HepG2 (cell line): ENCODE data around the gene CYP27A1. TPM values are rescaled to one million over a fixed set of nuclear protein-coding genes. Genes with fewer than 3 reads are reported as not detected.

ENCODE experiments used
- AGO2 ChIP-seq: fragments of 200-400 bp; formaldehyde crosslinking; optimal IDR thresholded peaks from 2 replicates; pipeline ENCODE3; 2017; ENCODE audit warnings: mild to moderate bottlenecking, low read depth, low read length, moderate library complexity
- AKAP8 ChIP-seq: sonication (generic); formaldehyde crosslinking; IDR thresholded peaks from 2 replicates; pipeline ENCODE4 v1.5.1; 2020; ENCODE audit warnings: mild to moderate bottlenecking, missing genetic modification reagents
- CBFB ChIP-seq: sonication (generic); formaldehyde crosslinking; IDR thresholded peaks from 2 replicates; pipeline ENCODE4 v1.4.0; 2020; ENCODE audit warnings: missing genetic modification reagents
- CBX5 ChIP-seq: sonication (generic); formaldehyde crosslinking; IDR thresholded peaks from 2 replicates; pipeline ENCODE4 v1.4.0; 2020; ENCODE audit warnings: missing genetic modification reagents, borderline replicate concordance
- FOXP1 ChIP-seq, 2 experiments: fragments of 450-650 bp in 1 of 2; IDR thresholded peaks; 2 replicates each; pipeline ENCODE4 v1.6.1; 2017 to 2018; ENCODE audit warnings: antibody characterized with exemption in 1 of 2
- GATAD1 ChIP-seq: IDR thresholded peaks from 2 replicates; pipeline ENCODE4 v1.6.1; 2016; ENCODE audit warnings: missing genetic modification reagents, missing compliant biosample characterization
- HDAC1 ChIP-seq: sonication (generic); formaldehyde crosslinking; IDR thresholded peaks from 2 replicates; pipeline ENCODE4 v1.5.1; 2020; ENCODE audit warnings: mild to moderate bottlenecking, missing genetic modification reagents
- KAT8 ChIP-seq: IDR thresholded peaks from 2 replicates; pipeline ENCODE4 v1.6.1; 2016; ENCODE audit warnings: missing genetic modification reagents, missing compliant biosample characterization
- KDM6A ChIP-seq: IDR thresholded peaks from 2 replicates; pipeline ENCODE4 v1.6.1; 2016; ENCODE audit warnings: low read depth
- MED1 ChIP-seq: sonication (generic); formaldehyde crosslinking; IDR thresholded peaks from 2 replicates; pipeline ENCODE4 v1.4.0; 2020; ENCODE audit warnings: missing genetic modification reagents
- MTF2 ChIP-seq: sonication (generic); formaldehyde crosslinking; IDR thresholded peaks from 2 replicates; pipeline ENCODE4 v1.5.0; 2020; ENCODE audit warnings: missing genetic modification reagents, borderline replicate concordance
- REST ChIP-seq, 2 experiments: IDR thresholded peaks; 2 replicates each; pipeline ENCODE4 v1.6.1; 2011 to 2012; ENCODE audit warnings: low read length in 2 of 2, borderline replicate concordance in 1 of 2, low read depth in 1 of 2, mild to moderate bottlenecking in 1 of 2, moderate library complexity in 1 of 2
- SMYD3 ChIP-seq: sonication (generic); formaldehyde crosslinking; IDR thresholded peaks from 2 replicates; pipeline ENCODE4 v1.8.1; 2023; ENCODE audit warnings: mild to moderate bottlenecking, missing genetic modification reagents
- SP2 ChIP-seq: sonication (generic); formaldehyde crosslinking; IDR thresholded peaks from 2 replicates; pipeline ENCODE4 v1.5.1; 2020; ENCODE audit warnings: mild to moderate bottlenecking, missing genetic modification reagents
- SRF ChIP-seq: IDR thresholded peaks from 2 replicates; pipeline ENCODE4 v1.6.1; 2011; ENCODE audit warnings: mild to moderate bottlenecking, low read depth, low read length, moderate library complexity
- SRSF9 ChIP-seq: fragments of 200-400 bp; formaldehyde crosslinking; IDR thresholded peaks from 2 replicates; pipeline ENCODE4 v1.6.1; 2018; ENCODE audit warnings: borderline replicate concordance, mild to moderate bottlenecking, low read depth, low read length; ENCODE audit not compliant: insufficient read depth, poor library complexity, severe bottlenecking
- STAG1 ChIP-seq: sonication (generic); formaldehyde crosslinking; IDR thresholded peaks from 2 replicates; pipeline ENCODE4 v1.4.0; 2020; ENCODE audit warnings: missing genetic modification reagents
- ZBTB42 ChIP-seq: sonication (generic); formaldehyde crosslinking; IDR thresholded peaks from 2 replicates; pipeline ENCODE4 v1.5.0; 2020; ENCODE audit warnings: mild to moderate bottlenecking, missing genetic modification reagents
- ZFAT ChIP-seq: sonication (generic); formaldehyde crosslinking; conservative IDR thresholded peaks from 2 replicates; pipeline ENCODE4 v1.8.1; 2023; ENCODE audit warnings: missing genetic modification reagents, inconsistent platforms
- ZNF235 ChIP-seq: sonication (generic); formaldehyde crosslinking; IDR thresholded peaks from 2 replicates; pipeline ENCODE4 v1.8.1; 2023; ENCODE audit warnings: mild to moderate bottlenecking, missing genetic modification reagents, borderline replicate concordance
- ZNF276 ChIP-seq: sonication (generic); formaldehyde crosslinking; IDR thresholded peaks from 2 replicates; pipeline ENCODE4 v1.4.0; 2020; ENCODE audit warnings: mild to moderate bottlenecking, low read depth, missing genetic modification reagents
- ZNF3 ChIP-seq: IDR thresholded peaks from 2 replicates; pipeline ENCODE4 v1.7.0; 2017; ENCODE audit warnings: inconsistent platforms
- ZNF431 ChIP-seq: sonication (generic); formaldehyde crosslinking; IDR thresholded peaks from 2 replicates; pipeline ENCODE4 v1.9.0; 2022; ENCODE audit warnings: missing genetic modification reagents, low read depth, mild to moderate bottlenecking, borderline replicate concordance
- ZNF614 ChIP-seq: IDR thresholded peaks from 2 replicates; pipeline ENCODE4 v1.6.1; 2018; ENCODE audit warnings: missing biosample characterization, missing genetic modification reagents, inconsistent platforms, borderline replicate concordance
- ZNF775 ChIP-seq: sonication (generic); formaldehyde crosslinking; IDR thresholded peaks from 2 replicates; pipeline ENCODE4 v1.4.0; 2020; ENCODE audit warnings: missing genetic modification reagents, mild to moderate bottlenecking, moderate library complexity, borderline replicate concordance
- polyA plus RNA-seq, 8 experiments: library from polyadenylated mRNA; depleted of rRNA in 3 of 8; stranded (reverse) in 7 of 8; unstranded in 1 of 8; fragments of >200 nt; fragmentation: Illumina TruSeq in 4 of 8; extraction: Trizol in 4 of 8; gene quantifications; 2 replicates each; pipeline versions ENCODE4 v1.2.1 to v1.2.3, GENCODE V29; 2011 to 2016; ENCODE audit warnings: low read depth in 4 of 8, missing spikeins in 1 of 8, mixed read lengths in 1 of 8; ENCODE audit not compliant: insufficient read depth in 1 of 8
- total RNA-seq, 5 experiments: library from RNA; depleted of rRNA; stranded (reverse); fragments of >200 nt; fragmentation: Illumina TruSeq; extraction: Trizol; gene quantifications; 2 replicates each; pipeline ENCODE4 v1.2.3, GENCODE V29; 2016; ENCODE audit warnings: low read depth in 1 of 5

CYP27A1 gene
- total and polyA plus RNA-seq, 2 of the 13 experiments (the other 11 are each of a cell fraction or from before 2014, with no cell fraction given), result 157 to 266 TPM

GRCh38 chr2:218781691-218782527 is at the start of gene CYP27A1 (continued):
- TF ChIP-seq ZNF235 (no peak; the same call in 1 of the 2 replicates), ZNF431 (peak; percentile 83; the same call in 1 of the 2 replicates), AGO2 (peak; percentile 94), MED1 (CRISPR knock-in tag) (peak; percentile 90), ZFAT (no peak), SP2 (CRISPR knock-in tag) (no peak; the same call in 1 of the 2 replicates), REST (IDR thresholded peaks at IDR 0.05; ENCODE audit: borderline replicate concordance in 1 of 2, low read depth in 1 of 2, low read length in 2 of 2) (peak in 1 of 2 experiments; percentile 80; a peak in 2 of 4 replicates), HDAC1 (CRISPR knock-in tag) (peak; percentile 96), ZNF276 (CRISPR knock-in tag) (0 out of 2 replicates have a peak, but pooled peaks have one; percentile 55), SRSF9 (no peak), CBX5 (no peak; the same call in 1 of the 2 replicates), AKAP8 (CRISPR knock-in tag) (peak; percentile 80; the same call in 1 of the 2 replicates), KAT8 (CRISPR knock-in tag) (peak; percentile 78; the same call in 1 of the 2 replicates), SMYD3 (CRISPR knock-in tag) (peak; percentile 68; the same call in 1 of the 2 replicates), KDM6A (CRISPR knock-in tag) (no peak), FOXP1 (IDR thresholded peaks at IDR 0.05) (no peak), FOXP1 (CRISPR knock-in tag; IDR thresholded peaks at IDR 0.05) (no peak), ZNF614 (CRISPR knock-in tag) (no peak; the same call in none of the 2 replicates), ZNF3 (CRISPR knock-in tag) (no peak), ZNF775 (peak; percentile 65), STAG1 (CRISPR knock-in tag) (peak; percentile 35; the same call in 1 of the 2 replicates), GATAD1 (no peak), MTF2 (CRISPR knock-in tag) (no peak; the same call in 1 of the 2 replicates), SRF (no peak), CBFB (CRISPR knock-in tag) (0 out of 2 replicates have a peak, but pooled peaks have one; percentile 69), ZBTB42 (CRISPR knock-in tag) (peak; percentile 78; the same call in 1 of the 2 replicates)
